Left colon (tissue), 2 donors: Measurements from ENCODE around the gene DAPK2. TPM values are rescaled to one million over a fixed set of nuclear protein-coding genes. Genes with fewer than 3 reads are reported as not detected.

ENCODE experiments used
- ATAC-seq: fragments of 200-7000 bp; cut with Tn5 transposase; one replicate; pipeline ENCODE4 v1.9.1; 2020; ENCODE audit warnings: mild to moderate bottlenecking, moderate library complexity
- DNase-seq, 2 donors: peaks; one replicate each; pipeline ENCODE4 v3.0.0-alpha.2; 2020
- intact Hi-C, 2 donors: fragments of 100-400 bp; cut with DNase I in 1 of 2; cut with micrococcal nuclease in 1 of 2; formaldehyde crosslinking; loops; one replicate each; pipeline versions ENCODE4 v1.11.2 to v1.14.0; 2022; cut with DNase I, micrococcal nuclease
- total RNA-seq, 2 donors: library from RNA; stranded (reverse); fragmentation: NEBNext Ultra II Directional; extraction: Animal tissue kit (Norgen Biotek cat#: 25700); gene quantifications; one replicate each; pipeline ENCODE4 v1.2.1, GENCODE V29; 2021
- donor health status: DM: no; HTN: no; CAD: no.
- donor health status: DM: yes; HTN: yes; CAD: no.

DAPK2 gene
- total RNA-seq, 2 donors from 2014 or later: 48.8 to 58.3 TPM

GRCh38 chr15:63940966-63941620, 105.2 kb downstream of the DAPK2 start:
- ATAC-seq (no peak), DNase-seq (no peak)
- intact Hi-C loops: loop anchor here in 1 of 2 donors (10.0 kb wide), 1 partner anchor 104 kb away; the partner anchor contains the start of gene DAPK2

DNA sequence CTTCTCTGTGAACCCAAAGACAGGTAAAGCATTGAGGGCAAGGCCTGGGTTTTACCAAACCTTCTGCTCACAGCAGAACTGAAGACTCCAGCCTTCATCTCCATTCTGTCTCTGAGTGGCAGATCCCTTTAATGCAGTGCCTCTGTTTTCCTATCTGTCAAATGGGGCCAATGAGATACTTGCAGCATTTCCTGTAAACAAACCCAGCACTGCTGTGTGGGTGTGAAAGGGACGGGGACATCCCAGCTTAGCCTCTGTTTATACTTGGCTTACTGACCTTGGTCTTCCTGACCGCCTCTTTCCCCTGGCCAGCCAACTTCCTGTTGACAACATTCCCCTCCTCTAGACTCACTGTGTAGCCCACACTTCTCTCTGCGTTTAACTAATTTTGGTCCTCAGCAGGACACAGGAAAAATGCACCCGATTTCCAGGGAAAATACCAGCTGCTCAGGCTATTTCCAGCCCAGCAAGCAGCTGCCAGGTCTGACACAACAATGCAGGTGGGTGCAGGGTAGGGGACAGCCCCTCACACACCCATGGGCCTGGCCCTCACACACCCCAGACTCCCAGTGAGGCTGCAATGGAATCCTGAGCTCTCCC, 106.7 kb downstream of the DAPK2 start:
- DNase-seq: no peak
- ATAC-seq: no peak
- intact Hi-C loops: loop anchor here in 1 of 2 donors (10.0 kb wide), 1 partner anchor 105 kb away; the partner anchor contains the start of gene DAPK2

DNA sequence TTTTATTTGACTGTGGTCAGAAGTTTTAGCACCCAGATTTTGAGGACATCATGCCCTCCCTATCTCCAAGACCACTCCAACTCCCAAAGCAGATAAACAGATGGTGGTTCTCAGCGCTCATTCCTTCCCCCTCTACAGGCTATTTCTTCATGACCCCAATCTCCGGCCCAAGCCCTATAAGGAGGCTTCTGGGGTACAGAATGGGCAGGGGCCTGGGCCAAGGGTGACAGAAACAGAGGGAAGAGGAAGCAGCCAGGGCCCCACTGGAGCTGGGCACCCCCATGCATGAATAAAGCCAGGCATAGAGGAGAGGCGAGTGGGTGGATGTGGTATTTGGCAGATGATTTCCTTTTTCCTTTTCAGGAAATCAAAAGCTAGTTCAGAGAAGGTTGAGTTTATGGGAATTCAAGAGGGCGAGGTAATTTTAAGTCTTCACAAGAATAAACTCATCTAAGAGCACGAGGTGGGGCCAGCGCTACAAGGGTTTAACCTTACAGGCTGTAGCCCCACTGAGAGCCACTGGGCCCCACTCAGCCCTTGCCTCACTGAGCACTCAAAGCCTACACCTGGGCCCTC, 107.7 kb downstream of the DAPK2 start:
- intact Hi-C loops: no loop called here
- ATAC-seq (no peak), DNase-seq (no peak)

GRCh38 chr15:63933522-63933921, 112.8 kb downstream of the DAPK2 start:
- ATAC-seq: no peak
- no peak for DNase-seq
- intact Hi-C loops: no loop called here

GRCh38 chr15:63931556-63931955, 114.7 kb downstream of the DAPK2 start:
- no peak for DNase-seq
- intact Hi-C loops: no loop called here
- no peak for ATAC-seq

GRCh38 chr15:63930034-63930433, 116.3 kb downstream of the DAPK2 start:
- intact Hi-C loops: no loop called here
- DNase-seq: no peak
- no peak for ATAC-seq

DNA sequence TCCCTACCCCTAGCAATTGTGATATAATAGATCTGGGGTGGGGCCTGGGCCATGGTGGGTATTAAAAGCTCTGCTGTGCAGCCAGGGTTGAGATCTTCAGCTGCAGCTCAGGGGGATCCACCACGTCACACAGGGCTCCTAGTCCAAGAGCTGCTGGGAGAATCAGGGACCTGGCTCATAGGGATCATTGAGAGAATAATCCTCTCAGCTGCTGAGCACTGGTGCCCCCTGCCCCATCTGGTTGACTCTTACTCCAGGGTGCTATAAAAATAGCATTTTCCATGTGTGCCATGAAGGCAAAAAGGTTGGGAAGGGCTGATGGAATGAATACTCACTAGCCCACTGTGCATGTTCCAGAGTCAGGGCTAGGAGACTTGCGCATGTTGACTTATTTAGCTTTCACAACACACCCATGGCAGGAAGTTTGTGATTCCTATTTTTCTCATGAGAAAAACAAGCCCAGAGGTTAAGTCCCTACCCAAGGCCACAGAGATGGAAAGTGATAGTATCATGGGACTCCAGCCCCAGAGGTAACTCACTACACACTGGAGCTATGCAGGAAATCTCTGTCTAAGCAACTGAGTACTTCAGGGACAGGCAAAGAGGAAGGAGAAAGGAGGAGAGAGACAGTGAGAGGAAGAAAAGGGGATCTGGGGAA, 118.0 kb downstream of the DAPK2 start:
- intact Hi-C loops: no loop called here
- ATAC-seq: no peak
- DNase-seq: no peak

- intact Hi-C loops: no loop called here
- no peak for DNase-seq
- ATAC-seq: no peak
These were observed 122.0 kb downstream of the DAPK2 start for GRCh38 chr15:63923993-63924950.

DNA sequence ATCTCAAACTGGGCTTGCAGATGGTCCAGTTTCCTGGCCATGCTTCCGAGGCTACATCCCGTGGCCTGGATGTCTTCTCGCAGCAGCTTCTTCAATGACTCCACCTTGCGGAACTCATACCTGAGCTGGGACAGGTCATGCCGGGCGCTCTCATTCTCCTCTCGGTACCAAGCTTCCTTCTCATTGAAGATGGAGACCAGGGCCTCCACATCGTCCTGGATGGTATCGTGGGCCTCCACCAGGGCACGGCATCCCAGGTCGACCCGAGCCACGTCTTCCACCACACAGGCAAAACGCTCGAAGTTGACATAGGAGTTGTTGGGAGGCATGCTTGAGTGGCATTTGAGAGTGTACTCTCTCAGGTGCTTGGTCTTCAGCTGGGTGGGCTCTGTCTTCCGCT, 123.4 kb downstream of the DAPK2 start:
- no peak for DNase-seq
- no peak for ATAC-seq
- intact Hi-C loops: no loop called here

DNA sequence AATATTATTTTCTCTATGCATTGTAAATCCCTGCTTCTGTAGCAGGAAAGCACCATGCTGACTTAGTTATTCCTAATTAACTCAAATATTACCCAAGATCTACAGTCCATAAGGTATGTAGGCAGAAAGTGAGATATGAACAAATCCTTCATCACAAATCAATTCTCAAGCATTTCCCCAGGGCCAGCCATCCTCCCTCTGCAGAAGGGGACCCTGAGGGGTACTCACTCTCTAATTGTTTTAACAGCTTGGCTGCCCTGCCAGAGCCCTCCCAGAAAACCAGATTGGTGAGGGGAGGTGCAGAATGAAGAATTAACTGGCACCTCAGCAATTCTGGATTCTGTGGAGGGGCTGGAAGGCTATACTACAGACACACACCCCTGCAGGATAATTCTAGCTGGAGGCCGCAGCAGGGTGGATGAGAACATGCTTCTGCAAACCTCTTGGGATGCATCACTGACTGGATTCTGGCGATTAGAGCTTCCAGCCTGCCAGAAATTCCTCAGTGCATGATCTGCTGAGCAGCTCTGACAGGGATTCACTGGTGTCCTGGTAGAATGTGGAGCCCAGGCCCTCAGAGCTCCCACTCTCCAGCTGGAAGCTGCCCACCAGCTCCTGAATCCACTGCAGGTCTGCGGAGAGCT, 123.9 kb downstream of the DAPK2 start:
- ATAC-seq (no peak), DNase-seq (no peak)
- intact Hi-C loops: no loop called here

DNA sequence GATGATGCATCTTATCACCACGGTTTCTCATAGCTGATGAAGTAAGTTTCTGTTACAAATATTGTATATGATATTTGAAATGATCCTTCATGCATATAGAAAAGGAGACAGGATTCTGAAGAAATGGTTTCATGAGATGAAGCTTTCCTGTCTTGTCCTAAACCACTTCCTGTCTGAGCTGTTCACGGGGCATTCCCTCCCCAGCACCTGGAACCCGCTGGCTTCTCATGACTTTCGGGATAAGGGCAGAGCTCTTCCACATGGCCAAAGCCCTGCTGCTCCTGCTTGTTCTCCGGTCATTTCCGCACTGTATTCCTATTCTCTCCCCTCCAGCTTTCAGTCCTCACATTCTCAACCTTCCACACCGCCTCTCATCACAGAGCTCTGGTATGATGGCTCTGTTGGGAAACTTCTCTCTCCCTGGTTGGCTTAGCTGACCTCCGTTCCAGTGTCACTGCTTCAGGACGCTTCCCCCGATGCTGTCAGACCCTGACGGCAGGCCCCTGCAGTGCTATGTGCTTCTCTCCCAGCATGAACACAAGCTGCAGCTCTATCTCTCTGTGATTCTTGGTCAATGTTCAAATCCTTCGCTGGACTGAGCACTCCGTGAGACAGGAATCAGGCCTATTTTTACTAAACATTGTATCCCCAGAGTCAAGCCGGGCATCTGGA, 125.6 kb downstream of the DAPK2 start:
- intact Hi-C loops: no loop called here
- ATAC-seq: no peak
- no peak for DNase-seq

DNA sequence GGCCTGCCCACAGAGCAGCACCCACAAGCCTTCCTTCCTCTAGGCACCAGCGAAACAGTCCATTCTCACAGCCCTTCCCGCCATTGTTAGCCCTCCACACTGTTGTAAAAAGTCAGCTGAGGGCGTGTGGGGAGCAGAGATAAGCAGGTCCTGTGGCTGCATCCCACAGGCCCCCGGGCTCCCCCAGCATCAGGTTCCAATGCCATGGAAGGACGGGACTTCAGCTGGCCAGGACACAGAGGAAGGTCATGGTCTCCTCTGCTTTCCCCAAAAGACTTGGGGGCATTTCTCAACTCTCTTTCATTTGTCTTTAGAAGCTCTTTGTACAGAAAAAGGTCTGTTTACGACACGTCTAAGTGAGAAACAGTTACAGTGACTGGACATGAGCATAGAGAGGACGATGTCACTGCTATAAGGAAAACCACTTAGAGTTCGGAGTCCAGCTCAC, 127.4 kb downstream of the DAPK2 start:
- DNase-seq (no peak), ATAC-seq (no peak)
- intact Hi-C loops: no loop called here

DNA sequence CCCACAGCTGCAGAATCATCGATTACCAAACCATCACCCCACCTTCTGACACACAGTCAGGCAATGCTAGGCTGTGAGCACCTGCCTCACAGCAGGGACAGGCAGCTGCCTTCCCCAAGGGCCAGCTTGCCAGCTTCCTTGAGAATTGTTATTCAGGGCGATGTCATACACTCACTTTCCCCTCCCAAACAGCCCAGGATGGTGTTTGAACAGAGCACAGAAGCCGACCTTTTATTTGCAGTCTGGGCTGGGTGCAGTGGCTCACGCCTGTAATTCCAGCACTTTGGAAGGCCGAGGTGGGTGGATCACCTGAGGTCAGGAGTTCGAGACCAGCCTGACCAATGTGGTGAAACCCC, 128.0 kb downstream of the DAPK2 start:
- DNase-seq: peak; percentile 24 to 62
- intact Hi-C loops: no loop called here
- ATAC-seq: peak; percentile 83

GRCh38 chr15:63917588-63918316, 128.5 kb downstream of the DAPK2 start:
- DNase-seq: no peak
- intact Hi-C loops: no loop called here
- ATAC-seq: peak; percentile 7

- peak; percentile 14 for ATAC-seq
These were observed 130.2 kb downstream of the DAPK2 start for GRCh38 chr15:63915873-63916771.

GRCh38 chr15:63915209-63915872, 130.9 kb downstream of the DAPK2 start:
- DNase-seq: no peak
- ATAC-seq: no peak

More at GRCh38 chr15:63915873-63916771, 130.2 kb downstream of the DAPK2 start:
- intact Hi-C loops: no loop called here
- no peak for DNase-seq

More at GRCh38 chr15:63915209-63915872, 130.9 kb downstream of the DAPK2 start:
- intact Hi-C loops: no loop called here
